ENCODE results near the gene LPO.
A peak's percentile ranks its signal among the peaks of the same experiment; 100 is the strongest.

LPO gene

DNA sequence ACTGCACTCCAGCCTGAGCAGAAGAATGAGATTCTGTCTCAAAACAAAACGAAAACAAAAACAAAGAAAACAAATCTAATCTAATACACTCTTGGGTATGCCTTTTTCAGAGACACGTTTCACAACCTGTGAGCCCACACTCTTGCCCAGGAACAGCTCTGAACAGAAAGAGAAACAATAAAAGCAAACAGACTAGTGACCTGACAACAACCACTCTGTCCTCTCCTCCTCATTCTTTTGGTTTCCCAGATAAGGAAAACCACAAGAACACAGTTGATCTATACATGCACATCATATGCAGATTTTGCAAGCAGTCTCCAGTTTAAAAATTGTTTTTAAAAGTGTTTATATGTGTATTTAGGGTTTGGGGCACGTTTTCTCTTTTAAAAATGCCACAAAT, 20.6 kb upstream of the LPO start:
- TF ChIP-seq POLR2AphosphoS5 (IDR thresholded peaks at IDR 0.05; ENCODE audit: low read depth, low read length) (no peak), SIN3A (IDR thresholded peaks at IDR 0.05; ENCODE audit: borderline replicate concordance, insufficient read depth, low read length) (no peak), FOXP2 (optimal IDR thresholded peaks at IDR 0.05; ENCODE audit: borderline replicate concordance, extremely low read depth, extremely low read length, insufficient read depth) (no peak), TAF1 (IDR thresholded peaks at IDR 0.05; ENCODE audit: borderline replicate concordance, insufficient read depth, low read length) (no peak)
- TF ChIP-seq, protein P1, sequence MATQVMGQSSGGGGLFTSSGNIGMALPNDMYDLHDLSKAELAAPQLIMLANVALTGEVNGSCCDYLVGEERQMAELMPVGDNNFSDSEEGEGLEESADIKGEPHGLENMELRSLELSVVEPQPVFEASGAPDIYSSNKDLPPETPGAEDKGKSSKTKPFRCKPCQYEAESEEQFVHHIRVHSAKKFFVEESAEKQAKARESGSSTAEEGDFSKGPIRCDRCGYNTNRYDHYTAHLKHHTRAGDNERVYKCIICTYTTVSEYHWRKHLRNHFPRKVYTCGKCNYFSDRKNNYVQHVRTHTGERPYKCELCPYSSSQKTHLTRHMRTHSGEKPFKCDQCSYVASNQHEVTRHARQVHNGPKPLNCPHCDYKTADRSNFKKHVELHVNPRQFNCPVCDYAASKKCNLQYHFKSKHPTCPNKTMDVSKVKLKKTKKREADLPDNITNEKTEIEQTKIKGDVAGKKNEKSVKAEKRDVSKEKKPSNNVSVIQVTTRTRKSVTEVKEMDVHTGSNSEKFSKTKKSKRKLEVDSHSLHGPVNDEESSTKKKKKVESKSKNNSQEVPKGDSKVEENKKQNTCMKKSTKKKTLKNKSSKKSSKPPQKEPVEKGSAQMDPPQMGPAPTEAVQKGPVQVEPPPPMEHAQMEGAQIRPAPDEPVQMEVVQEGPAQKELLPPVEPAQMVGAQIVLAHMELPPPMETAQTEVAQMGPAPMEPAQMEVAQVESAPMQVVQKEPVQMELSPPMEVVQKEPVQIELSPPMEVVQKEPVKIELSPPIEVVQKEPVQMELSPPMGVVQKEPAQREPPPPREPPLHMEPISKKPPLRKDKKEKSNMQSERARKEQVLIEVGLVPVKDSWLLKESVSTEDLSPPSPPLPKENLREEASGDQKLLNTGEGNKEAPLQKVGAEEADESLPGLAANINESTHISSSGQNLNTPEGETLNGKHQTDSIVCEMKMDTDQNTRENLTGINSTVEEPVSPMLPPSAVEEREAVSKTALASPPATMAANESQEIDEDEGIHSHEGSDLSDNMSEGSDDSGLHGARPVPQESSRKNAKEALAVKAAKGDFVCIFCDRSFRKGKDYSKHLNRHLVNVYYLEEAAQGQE (IDR thresholded peaks at IDR 0.05; ENCODE audit: insufficient read depth in 1 of 2, low read depth in 2 of 2, low read length in 2 of 2) = no peak

DNA sequence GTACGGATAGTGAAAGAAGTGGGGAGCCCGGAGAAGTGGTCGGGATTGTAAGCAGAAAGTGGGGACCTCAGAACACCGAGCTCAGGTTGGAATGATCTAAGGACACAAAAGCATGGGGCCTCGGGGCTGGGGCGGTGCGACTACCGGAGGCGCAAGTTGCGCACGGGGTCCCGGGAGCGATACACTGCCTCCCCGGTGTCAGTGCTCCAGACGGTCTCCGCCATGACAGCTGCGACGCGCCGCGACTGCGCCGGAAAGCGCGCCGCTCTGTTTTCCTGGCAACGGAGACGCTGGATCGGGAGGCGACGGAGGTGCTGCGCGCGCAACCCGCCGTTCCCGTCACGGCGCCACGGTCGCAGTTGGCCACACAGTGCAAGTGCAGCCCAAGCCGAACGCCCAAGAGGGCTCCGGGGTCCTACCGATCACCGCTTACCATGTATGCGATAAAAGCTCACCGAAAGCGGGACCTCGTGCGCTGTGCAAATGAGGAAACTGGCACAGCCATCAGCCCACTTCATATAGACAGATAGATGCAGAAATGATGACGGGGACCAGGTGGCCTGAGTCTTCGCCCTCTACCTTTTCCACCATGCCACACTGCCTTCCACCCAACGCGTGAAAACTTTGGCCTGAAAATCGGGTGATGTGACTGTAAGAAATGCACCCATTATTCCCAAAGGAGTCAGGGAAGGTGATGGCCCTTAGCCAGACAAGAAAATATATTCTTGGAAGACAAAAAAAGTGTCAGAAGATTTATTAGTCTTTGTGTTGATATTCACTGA, 19.2 kb upstream of the LPO start, which contains the start of gene MKS1:
Gene MKS1 (minus strand): TSS at position 249 of the 782 bp plus-strand sequence. CDS start 25 bp downstream, at position 224.
- 0 out of 2 replicates have a peak, but pooled peaks have one; percentile 68 for TF ChIP-seq SIN3A (IDR thresholded peaks at IDR 0.05; ENCODE audit: borderline replicate concordance, insufficient read depth, low read length)
- TF ChIP-seq, protein P1 (IDR thresholded peaks at IDR 0.05; ENCODE audit: insufficient read depth in 1 of 2, low read depth in 2 of 2, low read length in 2 of 2) = 0 out of 4 replicates have a peak, but pooled peaks of 1 of the 2 experiments have one; percentile 25
- peak; percentile 91 for TF ChIP-seq POLR2AphosphoS5 (IDR thresholded peaks at IDR 0.05; ENCODE audit: low read depth, low read length)
- peak; percentile 98 for TF ChIP-seq FOXP2 (optimal IDR thresholded peaks at IDR 0.05; ENCODE audit: borderline replicate concordance, extremely low read depth, extremely low read length, insufficient read depth)
- TF ChIP-seq TAF1 (IDR thresholded peaks at IDR 0.05; ENCODE audit: borderline replicate concordance, insufficient read depth, low read length) = peak; percentile 81

DNA sequence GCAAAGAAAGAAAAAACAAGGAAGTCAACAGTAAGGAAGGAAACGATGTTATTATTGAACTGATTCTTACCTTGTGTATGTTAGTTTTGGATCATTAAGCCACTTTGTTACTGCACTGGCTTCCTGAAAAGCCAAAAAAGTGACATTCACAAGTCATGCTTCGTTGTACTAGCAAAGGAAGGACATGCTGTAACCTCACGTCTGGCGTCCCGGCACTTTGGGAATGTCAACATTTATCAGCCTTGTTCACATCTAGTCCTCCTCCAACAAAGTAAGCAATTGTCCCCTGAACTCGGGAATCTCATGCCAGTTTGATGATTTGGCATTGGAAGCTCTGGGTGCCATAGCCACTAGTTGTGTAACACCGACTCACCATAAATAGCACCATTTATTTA, 18.6 kb upstream of the LPO start:
- TF ChIP-seq FOXP2 (optimal IDR thresholded peaks at IDR 0.05; ENCODE audit: borderline replicate concordance, extremely low read depth, extremely low read length, insufficient read depth) (no peak), TAF1 (IDR thresholded peaks at IDR 0.05; ENCODE audit: borderline replicate concordance, insufficient read depth, low read length) (no peak), POLR2AphosphoS5 (IDR thresholded peaks at IDR 0.05; ENCODE audit: low read depth, low read length) (no peak), SIN3A (IDR thresholded peaks at IDR 0.05; ENCODE audit: borderline replicate concordance, insufficient read depth, low read length) (no peak)
- TF ChIP-seq, protein P1 (IDR thresholded peaks at IDR 0.05; ENCODE audit: insufficient read depth in 1 of 2, low read depth in 2 of 2, low read length in 2 of 2) = no peak

DNA sequence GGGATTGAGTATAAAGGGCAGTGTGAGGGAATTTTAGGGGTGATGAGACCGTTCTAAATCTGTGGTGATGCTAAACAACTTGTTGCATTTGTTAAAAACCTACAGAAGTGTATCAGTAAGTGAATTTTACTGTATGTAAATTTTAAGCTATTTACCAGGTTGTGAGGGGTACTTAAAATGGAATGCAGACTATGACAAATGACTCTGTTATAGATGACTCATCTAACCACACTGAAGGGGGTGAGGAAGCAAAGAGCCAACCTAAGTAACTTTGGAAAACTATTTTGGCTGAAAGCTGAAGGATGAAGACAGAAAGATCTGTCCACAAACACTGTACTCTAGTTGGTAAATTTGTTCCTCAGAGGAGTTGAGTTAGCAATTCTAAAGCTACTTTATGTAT, 14.1 kb upstream of the LPO start:
- TF ChIP-seq POLR2AphosphoS5 (IDR thresholded peaks at IDR 0.05; ENCODE audit: low read depth, low read length) (no peak), FOXP2 (optimal IDR thresholded peaks at IDR 0.05; ENCODE audit: borderline replicate concordance, extremely low read depth, extremely low read length, insufficient read depth) (no peak), TAF1 (IDR thresholded peaks at IDR 0.05; ENCODE audit: borderline replicate concordance, insufficient read depth, low read length) (no peak)

DNA sequence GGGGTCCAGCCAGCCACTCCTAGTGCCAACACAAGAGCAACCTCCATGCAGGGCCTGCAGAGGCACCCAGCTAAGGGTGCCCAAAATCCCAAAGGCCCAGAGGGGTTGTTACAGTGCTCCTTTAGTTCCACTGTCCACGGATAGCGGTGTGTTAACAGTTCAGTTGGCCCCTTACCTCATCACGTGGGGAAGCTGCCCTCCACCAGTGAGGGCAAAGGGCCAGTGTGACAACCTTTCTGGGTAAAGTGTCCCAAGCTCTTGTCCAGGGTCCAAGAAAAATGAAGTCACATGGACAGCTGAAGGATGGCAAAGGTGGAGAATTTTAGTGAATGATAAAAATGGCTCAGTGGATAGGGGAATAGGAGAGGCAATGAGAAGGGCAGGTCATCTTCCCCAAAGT, 10.7 kb upstream of the LPO start:
- TF ChIP-seq, protein P1 (IDR thresholded peaks at IDR 0.05; ENCODE audit: insufficient read depth in 1 of 2, low read depth in 2 of 2, low read length in 2 of 2) = no peak
- TF ChIP-seq POLR2AphosphoS5 (IDR thresholded peaks at IDR 0.05; ENCODE audit: low read depth, low read length) = no peak
- TF ChIP-seq TAF1 (IDR thresholded peaks at IDR 0.05; ENCODE audit: borderline replicate concordance, insufficient read depth, low read length) = no peak
- TF ChIP-seq SIN3A (IDR thresholded peaks at IDR 0.05; ENCODE audit: borderline replicate concordance, insufficient read depth, low read length) = no peak
- TF ChIP-seq FOXP2 (optimal IDR thresholded peaks at IDR 0.05; ENCODE audit: borderline replicate concordance, extremely low read depth, extremely low read length, insufficient read depth) = no peak

Data from PFSK-1 (cell line).